Activated CD4-positive, alpha-beta T cell treated with anti-CD3 and anti-CD28 coated beads for 36 hours (primary cell): Measurements from ENCODE around the gene IL20RB. TPM values are rescaled to one million over a fixed set of nuclear protein-coding genes. Genes with fewer than 3 reads are reported as not detected.

Experiments
- ATAC-seq: fragments of 200-7000 bp; cut with Tn5 transposase; one replicate; pipeline ENCODE4 v1.10.0; 2021; ENCODE audit warnings: mild to moderate bottlenecking, moderate library complexity
- CTCF ChIA-PET: fragments of 350-600 bp; sonication (Branson Sonifier 250); formaldehyde crosslinking; loops from one replicate; lab custom pipeline; 2021; ENCODE audit warnings: antibody characterized with exemption; lab: Charles Lee
- POLR2A ChIA-PET: fragments of 350-600 bp; sonication (Branson Sonifier 250); formaldehyde crosslinking; loops from one replicate; lab custom pipeline; 2021; ENCODE audit warnings: antibody characterized with exemption, inconsistent platforms; lab: Charles Lee
- DNase-seq: peaks from one replicate; pipeline ENCODE4 v3.0.0-alpha.2; 2020
- H3K27ac Mint-ChIP-seq: one replicate; pipeline ENCODE4 v1.8.0; 2021; ENCODE audit warnings: mixed read lengths
- H3K27me3 Mint-ChIP-seq: one replicate; pipeline ENCODE4 v1.8.0; 2021; ENCODE audit warnings: mixed read lengths
- H3K36me3 Mint-ChIP-seq: one replicate; pipeline ENCODE4 v1.8.0; 2021; ENCODE audit warnings: low read depth, mixed read lengths
- H3K4me1 Mint-ChIP-seq: one replicate; pipeline ENCODE4 v1.8.0; 2021; ENCODE audit warnings: mixed read lengths
- H3K4me3 Mint-ChIP-seq: one replicate; pipeline ENCODE4 v1.8.0; 2021; ENCODE audit warnings: mild to moderate bottlenecking, moderate library complexity, mixed read lengths
- H3K9me3 Mint-ChIP-seq: one replicate; pipeline ENCODE4 v1.8.0; 2021; ENCODE audit warnings: low read depth, mixed read lengths
- intact Hi-C, 2 experiments: fragments of 100-400 bp; cut with DNase I in 1 of 2; cut with micrococcal nuclease in 1 of 2; formaldehyde crosslinking; loops; one replicate each; pipeline versions ENCODE4 v1.14.2 to v1.15.1; 2022 to 2024; cut with DNase I, micrococcal nuclease
- total RNA-seq, 2 experiments: library from RNA; stranded (reverse); gene quantifications; one replicate each; pipeline ENCODE4 v1.2.3, GENCODE V29; 2021

Gene IL20RB
- total RNA-seq, 2 experiments from 2014 or later = 0.93 to 1.1 TPM

DNA sequence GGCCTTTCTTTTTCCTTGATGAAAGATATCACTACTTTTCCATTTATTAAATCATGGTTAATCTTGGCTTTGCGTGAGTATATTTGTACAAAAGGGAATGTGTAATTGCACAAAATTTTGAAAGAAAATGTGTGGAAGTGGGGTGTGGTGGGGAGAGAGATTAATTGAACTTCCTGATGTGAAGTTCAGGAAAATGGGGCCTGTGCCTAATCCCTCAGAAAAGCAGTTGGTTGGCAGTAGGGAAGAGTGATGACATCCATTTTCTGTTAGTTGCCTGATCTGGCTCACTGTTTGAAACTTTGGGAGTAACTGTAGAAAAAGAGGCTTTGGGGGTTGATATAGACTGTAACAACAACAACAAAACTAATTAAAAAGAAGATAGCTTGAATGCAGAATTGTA lies 10.8 kb upstream of the IL20RB start:
- Mint-ChIP-seq H3K4me3 (no peak overlapping the region), H3K36me3 (peaks cover 15% of the 10 kb centered on the region), H3K4me1 (peaks cover 26% of the 10 kb centered on the region), H3K9me3 (no peaks in the 10 kb centered on the region), H3K27ac (no peak overlapping the region), H3K27me3 (no peaks in the 10 kb centered on the region)
- no peak for ATAC-seq
- no peak for DNase-seq
- CTCF ChIA-PET = interaction anchor here (1.8 kb wide), 1 partner anchor 11 kb away, joined by 4 read pairs; the partner anchor contains the start of gene IL20RB
- POLR2A ChIA-PET = no interaction called here
- intact Hi-C loops = no loop called here

GRCh38 chr3:136947477-136947876 lies 10.3 kb upstream of the IL20RB start:
- H3K27me3 Mint-ChIP-seq = no peaks in the 10 kb centered on the region
- H3K4me3 Mint-ChIP-seq = no peak overlapping the region
- H3K27ac Mint-ChIP-seq = no peak overlapping the region
- no peaks in the 10 kb centered on the region for H3K9me3 Mint-ChIP-seq
- CTCF ChIA-PET = interaction anchor here (1.0 to 1.8 kb wide), 3 partner anchors 10 to 67 kb away, joined by 3 to 6 read pairs (median 4); partner anchors contain the start of gene IL20RB
- H3K4me1 Mint-ChIP-seq = peaks cover 21% of the 10 kb centered on the region
- no peak for DNase-seq
- ATAC-seq = no peak
- peaks cover 15% of the 10 kb centered on the region for H3K36me3 Mint-ChIP-seq
- intact Hi-C loops = no loop called here
- POLR2A ChIA-PET = no interaction called here

GRCh38 chr3:136949146-136949545 lies 8.6 kb upstream of the IL20RB start:
- H3K4me3 Mint-ChIP-seq = no peak overlapping the region
- ATAC-seq (no peak), DNase-seq (no peak)
- ChIA-PET CTCF (no interaction called here), POLR2A (no interaction called here)
- H3K27me3 Mint-ChIP-seq = no peaks in the 10 kb centered on the region
- H3K27ac Mint-ChIP-seq = no peak overlapping the region
- peaks cover 7% of the 10 kb centered on the region for H3K4me1 Mint-ChIP-seq
- H3K36me3 Mint-ChIP-seq = peaks cover 13% of the 10 kb centered on the region
- intact Hi-C loops = no loop called here
- no peaks in the 10 kb centered on the region for H3K9me3 Mint-ChIP-seq

GRCh38 chr3:136949708-136950107 lies 8.1 kb upstream of the IL20RB start:
- POLR2A ChIA-PET = no interaction called here

GRCh38 chr3:136950623-136951022 lies 7.2 kb upstream of the IL20RB start:
- Mint-ChIP-seq H3K4me3 (no peak overlapping the region), H3K27ac (no peak overlapping the region), H3K36me3 (peaks cover 9% of the 10 kb centered on the region), H3K9me3 (no peaks in the 10 kb centered on the region), H3K4me1 (peaks cover 11% of the 10 kb centered on the region), H3K27me3 (no peaks in the 10 kb centered on the region)
- ATAC-seq = no peak
- intact Hi-C loops = no loop called here
- ChIA-PET CTCF (interaction anchor here (0.7 to 1.4 kb wide), 2 partner anchors 63 to 94 kb away, joined by 3 read pairs; no protein-coding TSS in a partner anchor), POLR2A (no interaction called here)
- DNase-seq = no peak

More at GRCh38 chr3:136949708-136950107, 8.1 kb upstream of the IL20RB start:
- Mint-ChIP-seq H3K36me3 (peaks cover 12% of the 10 kb centered on the region), H3K9me3 (no peaks in the 10 kb centered on the region), H3K4me1 (peaks cover 7% of the 10 kb centered on the region), H3K4me3 (no peak overlapping the region), H3K27me3 (no peaks in the 10 kb centered on the region), H3K27ac (no peak overlapping the region)
- intact Hi-C loops = no loop called here
- CTCF ChIA-PET = no interaction called here
- DNase-seq = no peak
- ATAC-seq = no peak

GRCh38 chr3:136952292-136952691 lies 5.5 kb upstream of the IL20RB start:
- Mint-ChIP-seq H3K27ac (no peak overlapping the region), H3K9me3 (no peaks in the 10 kb centered on the region), H3K4me3 (no peak overlapping the region), H3K36me3 (peaks cover 2% of the 10 kb centered on the region), H3K27me3 (no peaks in the 10 kb centered on the region), H3K4me1 (peaks cover 9% of the 10 kb centered on the region)
- ChIA-PET POLR2A (no interaction called here), CTCF (interaction anchor here (1.1 to 1.4 kb wide), 3 partner anchors 25 to 96 kb away, joined by 3 to 4 read pairs (median 3); no protein-coding TSS in a partner anchor)
- intact Hi-C loops = no loop called here
- DNase-seq = no peak
- ATAC-seq = no peak

DNA sequence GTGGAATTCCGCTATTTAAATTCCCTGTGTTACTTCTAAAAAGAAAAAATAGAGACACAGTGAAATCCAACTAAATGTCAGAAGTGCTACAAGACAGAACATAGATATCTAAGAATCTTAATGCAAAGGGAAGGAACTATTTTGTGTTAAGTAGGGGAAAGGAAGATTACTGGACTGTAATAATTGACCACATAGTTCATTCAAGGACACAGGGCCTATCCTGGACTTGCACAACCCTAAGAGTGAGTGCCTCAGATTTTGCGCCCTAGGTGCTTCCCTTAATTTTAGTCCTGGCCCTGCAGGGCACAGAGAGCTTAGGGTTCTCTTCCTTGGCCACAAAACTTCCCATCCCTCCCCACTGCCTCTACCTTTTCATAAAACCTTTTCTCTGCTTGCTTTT lies 3.5 kb upstream of the IL20RB start:
- H3K27ac Mint-ChIP-seq = no peak overlapping the region
- H3K9me3 Mint-ChIP-seq = no peaks in the 10 kb centered on the region
- no peaks in the 10 kb centered on the region for H3K36me3 Mint-ChIP-seq
- ChIA-PET CTCF (no interaction called here), POLR2A (no interaction called here)
- H3K4me3 Mint-ChIP-seq = no peak overlapping the region
- DNase-seq = no peak
- peaks cover 5% of the 10 kb centered on the region for H3K4me1 Mint-ChIP-seq
- H3K27me3 Mint-ChIP-seq = no peaks in the 10 kb centered on the region
- intact Hi-C loops = no loop called here
- no peak for ATAC-seq

GRCh38 chr3:136954980-136955780 lies 2.6 kb upstream of the IL20RB start:
- no peak overlapping the region for H3K4me3 Mint-ChIP-seq
- intact Hi-C loops = no loop called here
- H3K9me3 Mint-ChIP-seq = no peaks in the 10 kb centered on the region
- H3K27me3 Mint-ChIP-seq = no peaks in the 10 kb centered on the region
- H3K4me1 Mint-ChIP-seq = peaks cover 5% of the 10 kb centered on the region
- no peak for DNase-seq
- POLR2A ChIA-PET = no interaction called here
- CTCF ChIA-PET = no interaction called here
- H3K36me3 Mint-ChIP-seq = no peaks in the 10 kb centered on the region
- ATAC-seq = no peak
- no peak overlapping the region for H3K27ac Mint-ChIP-seq

- Mint-ChIP-seq H3K4me3 (no peak overlapping the region), H3K27ac (no peak overlapping the region), H3K9me3 (no peaks in the 10 kb centered on the region), H3K27me3 (no peaks in the 10 kb centered on the region), H3K4me1 (peaks cover 5% of the 10 kb centered on the region), H3K36me3 (no peaks in the 10 kb centered on the region)
- ChIA-PET POLR2A (no interaction called here), CTCF (no interaction called here)
- DNase-seq = no peak
- intact Hi-C loops = no loop called here
- ATAC-seq = no peak
Observed at GRCh38 chr3:136955813-136956212, 2.0 kb upstream of the IL20RB start.

DNA sequence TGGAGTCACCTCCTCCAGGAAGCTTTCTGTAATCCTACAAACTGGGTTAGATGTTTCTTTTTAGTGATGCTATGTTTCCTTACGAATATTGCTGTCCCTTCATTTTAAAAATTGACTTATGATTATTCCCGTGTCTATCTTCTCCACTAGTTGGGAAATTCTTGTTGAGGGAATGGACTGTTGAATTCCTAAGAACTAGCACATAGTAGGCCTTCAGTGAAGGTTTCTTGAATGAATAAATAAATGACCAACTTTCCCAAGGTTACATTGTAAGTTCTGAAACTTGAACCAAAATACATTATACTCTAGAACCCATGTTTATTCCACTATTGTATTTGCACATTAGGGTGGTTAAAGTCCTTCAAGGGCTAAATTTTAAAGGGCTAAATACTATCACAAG lies 812 bp upstream of the IL20RB start:
- no peak overlapping the region for H3K4me3 Mint-ChIP-seq
- ChIA-PET CTCF (interaction anchor here (0.7 to 1.5 kb wide), 4 partner anchors 9 to 18 kb away, joined by 3 to 6 read pairs (median 4); no protein-coding TSS in a partner anchor), POLR2A (no interaction called here)

DNA sequence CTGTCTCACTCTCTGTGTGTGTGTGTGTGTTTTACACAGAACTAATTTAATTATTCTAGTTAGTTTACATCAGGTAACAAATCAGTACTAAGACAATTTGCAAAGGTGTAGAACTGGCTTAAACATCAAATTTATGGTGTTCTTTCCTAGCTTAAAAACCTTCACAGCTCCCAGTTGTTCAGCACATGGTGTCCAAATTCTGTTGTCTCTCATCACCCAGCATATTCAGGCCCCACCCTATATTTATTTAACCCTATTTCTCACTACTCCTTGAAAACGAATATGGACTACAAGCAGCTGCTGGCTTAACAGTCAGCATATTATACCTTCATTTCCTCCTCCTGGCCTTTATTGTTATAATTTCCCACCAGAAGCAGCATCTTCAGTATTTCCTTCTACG lies 1.2 kb downstream of the IL20RB start:
- H3K9me3 Mint-ChIP-seq = no peaks in the 10 kb centered on the region
- no peak overlapping the region for H3K27ac Mint-ChIP-seq
- no peak overlapping the region for H3K4me3 Mint-ChIP-seq
- ChIA-PET CTCF (interaction anchor here (0.6 to 0.9 kb wide), 3 partner anchors 11 to 446 kb away, joined by 3 to 4 read pairs (median 4); no protein-coding TSS in a partner anchor), POLR2A (no interaction called here)
- intact Hi-C loops = no loop called here
- H3K27me3 Mint-ChIP-seq = no peaks in the 10 kb centered on the region
- H3K4me1 Mint-ChIP-seq = peaks cover 5% of the 10 kb centered on the region
- no peaks in the 10 kb centered on the region for H3K36me3 Mint-ChIP-seq
- DNase-seq (no peak), ATAC-seq (no peak)

More for the DNA sequence above, 812 bp upstream of the IL20RB start:
- DNase-seq = no peak
- intact Hi-C loops = no loop called here
- no peak overlapping the region for H3K27ac Mint-ChIP-seq
- H3K9me3 Mint-ChIP-seq = no peaks in the 10 kb centered on the region
- H3K36me3 Mint-ChIP-seq = no peaks in the 10 kb centered on the region
- peaks cover 5% of the 10 kb centered on the region for H3K4me1 Mint-ChIP-seq
- ATAC-seq = no peak
- no peaks in the 10 kb centered on the region for H3K27me3 Mint-ChIP-seq

GRCh38 chr3:136959599-136959998 lies 1.8 kb downstream of the IL20RB start:
- H3K4me1 Mint-ChIP-seq = peaks cover 5% of the 10 kb centered on the region
- H3K9me3 Mint-ChIP-seq = no peaks in the 10 kb centered on the region
- CTCF ChIA-PET = interaction anchor here (0.6 kb wide), 1 partner anchor 447 kb away, joined by 4 read pairs; no protein-coding TSS in a partner anchor
- no peak overlapping the region for H3K27ac Mint-ChIP-seq
- POLR2A ChIA-PET = no interaction called here
- DNase-seq (no peak), ATAC-seq (peak; percentile 26)
- intact Hi-C loops = no loop called here
- no peak overlapping the region for H3K4me3 Mint-ChIP-seq
- no peaks in the 10 kb centered on the region for H3K36me3 Mint-ChIP-seq
- H3K27me3 Mint-ChIP-seq = no peaks in the 10 kb centered on the region
